B cell (primary cell): Measurements from ENCODE around the gene CHPF2. TPM values are rescaled to one million over a fixed set of nuclear protein-coding genes. Genes with fewer than 3 reads are reported as not detected.

Experiments used
- ATAC-seq: fragments of 200-7000 bp; cut with Tn5 transposase; one replicate; pipeline ENCODE4 v1.10.0; 2021; ENCODE audit warnings: low read depth, mild to moderate bottlenecking, moderate number of reproducible peaks, moderate library complexity
- CTCF ChIA-PET: fragments of 350-600 bp; sonication (Branson Sonifier 250); formaldehyde crosslinking; loops from one replicate; lab custom pipeline; 2021; ENCODE audit warnings: antibody characterized with exemption, inconsistent platforms; lab: Charles Lee
- POLR2A ChIA-PET: fragments of 350-600 bp; sonication (Branson Sonifier 250); formaldehyde crosslinking; loops from one replicate; lab custom pipeline; 2021; ENCODE audit warnings: antibody characterized with exemption; lab: Charles Lee
- DNase-seq: peaks from one replicate; pipeline ENCODE4 v3.0.0; 2013
- H2AFZ ChIP-seq: 2 replicates; pipeline ENCODE4 v1.6.1; 2012; ENCODE audit warnings: mild to moderate bottlenecking, low read depth, low read length; ENCODE audit not compliant: insufficient read depth, poor library complexity, severe bottlenecking
- H3K27ac ChIP-seq, 2 donors: 1 replicate in 1 of 2; 2 replicates in 1 of 2; pipeline ENCODE4 v1.5.1; 2012 to 2013; ENCODE audit warnings: low read length in 2 of 2, mild to moderate bottlenecking in 2 of 2, moderate library complexity in 1 of 2
- H3K27me3 ChIP-seq, 4 experiments: fragments of 200-600 bp in 1 of 4; sonication (generic) in 1 of 4; replicated peaks in 1 of 4; 1 replicate in 2 of 4; 2 replicates in 2 of 4; pipeline versions ENCODE4 v1.6.1 to v1.7.0; 2013 to 2016; ENCODE audit warnings: low read length in 3 of 4, mild to moderate bottlenecking in 2 of 4, mixed read lengths in 1 of 4, moderate library complexity in 1 of 4; ENCODE audit not compliant: insufficient read depth in 4 of 4, control insufficient read depth in 3 of 4; ENCODE audit errors: control extremely low read depth in 1 of 4
- H3K36me3 ChIP-seq, 2 experiments: replicated peaks in 1 of 2; 1 replicate in 1 of 2; 2 replicates in 1 of 2; pipeline versions ENCODE4 v1.6.1 to v1.7.1; 2013; ENCODE audit warnings: low read length in 1 of 2; ENCODE audit not compliant: insufficient read depth in 2 of 2, control insufficient read depth in 1 of 2; ENCODE audit errors: control extremely low read depth in 1 of 2, extremely low read depth in 1 of 2
- H3K4me1 ChIP-seq, 2 donors: fragments of 200-600 bp in 1 of 2; sonication (generic) in 1 of 2; 1 replicate in 1 of 2; 2 replicates in 1 of 2; pipeline versions ENCODE4 v1.5.1 to v1.6.1; 2013 to 2017; ENCODE audit warnings: low read length in 2 of 2; ENCODE audit not compliant: control insufficient read depth in 2 of 2, insufficient read depth in 2 of 2
- H3K4me2 ChIP-seq: replicated peaks from 2 replicates; pipeline ENCODE3; 2012; ENCODE audit warnings: mild to moderate bottlenecking, low read depth, low read length; ENCODE audit not compliant: poor library complexity, severe bottlenecking
- H3K4me3 ChIP-seq, 5 experiments: fragments of 200-600 bp in 1 of 5; sonication (generic) in 1 of 5; 1 replicate in 3 of 5; 2 replicates in 2 of 5; pipeline versions ENCODE4 v1.5.1 to v1.7.0; 2011 to 2016; ENCODE audit warnings: low read length in 4 of 5, mild to moderate bottlenecking in 4 of 5, low read depth in 2 of 5, control low read depth in 1 of 5, moderate library complexity in 1 of 5; ENCODE audit not compliant: insufficient read depth in 1 of 5; ENCODE audit errors: control extremely low read depth in 1 of 5, extremely low read depth in 1 of 5
- H3K79me2 ChIP-seq: fragments of 200-600 bp; sonication (generic); one replicate; pipeline ENCODE4 v1.6.0; 2016; ENCODE audit warnings: low read length; ENCODE audit not compliant: control insufficient read depth, insufficient read depth
- H3K9ac ChIP-seq: fragments of 200-600 bp; sonication (generic); 2 replicates; pipeline ENCODE4 v1.6.1; 2017; ENCODE audit warnings: mild to moderate bottlenecking, low read length, moderate library complexity
- H3K9me3 ChIP-seq, 3 donors: one replicate each; pipeline versions ENCODE4 v1.6.1 to v1.7.1; 2013; ENCODE audit warnings: low read length in 2 of 3; ENCODE audit not compliant: control insufficient read depth in 2 of 3, insufficient read depth in 1 of 3; ENCODE audit errors: control extremely low read depth in 1 of 3
- H4K20me1 ChIP-seq: 2 replicates; pipeline ENCODE4 v1.6.0; 2012; ENCODE audit warnings: mild to moderate bottlenecking, low read length; ENCODE audit not compliant: insufficient read depth, control insufficient read depth, poor library complexity, severe bottlenecking
- H3K27ac Mint-ChIP-seq: one replicate; pipeline ENCODE4 v1.8.0; 2021; ENCODE audit warnings: mixed read lengths
- H3K27me3 Mint-ChIP-seq: one replicate; pipeline ENCODE4 v1.8.0; 2021; ENCODE audit warnings: mixed read lengths
- H3K4me1 Mint-ChIP-seq: one replicate; pipeline ENCODE4 v1.8.0; 2021; ENCODE audit warnings: mixed read lengths
- H3K4me3 Mint-ChIP-seq: one replicate; pipeline ENCODE4 v1.8.0; 2021; ENCODE audit warnings: mixed read lengths
- H3K9me3 Mint-ChIP-seq: one replicate; pipeline ENCODE4 v1.8.0; 2022; ENCODE audit warnings: mixed read lengths; ENCODE audit not compliant: insufficient read depth
- CTCF ChIP-seq: fragments of 200-600 bp; IDR thresholded peaks from one replicate; pipeline ENCODE4 v1.8.0; 2022; ENCODE audit warnings: antibody characterized with exemption, mild to moderate bottlenecking
- EZH2 ChIP-seq: IDR thresholded peaks from 2 replicates; pipeline ENCODE4 v1.6.1; 2012; ENCODE audit warnings: borderline replicate concordance, low read depth, mild to moderate bottlenecking, moderate library complexity, low read length; ENCODE audit not compliant: insufficient read depth, poor library complexity, severe bottlenecking
- WGBS: methylation state at CpG from one replicate; pipeline ENCODE4 v1.1.5; 2013; ENCODE audit warnings: missing lambda C conversion rate; ENCODE audit not compliant: insufficient coverage; 5-methylcytosine and 5-hydroxymethylcytosine counted together
- intact Hi-C: fragments of 100-400 bp; cut with micrococcal nuclease; formaldehyde crosslinking; loops from one replicate; pipeline ENCODE4 v1.10.0; 2022
- polyA plus RNA-seq: library from polyadenylated mRNA; depleted of rRNA; stranded (reverse); fragments of >200 nt; gene quantifications from 2 replicates; pipeline ENCODE4 v1.2.3, GENCODE V29; 2012
- total RNA-seq, 2 donors: library from RNA; stranded (reverse); fragments of 120-200 nt in 1 of 2; gene quantifications; 1 replicate in 1 of 2; 2 replicates in 1 of 2; pipeline versions ENCODE4 v1.2.3 to v1.2.4, GENCODE V29; 2013 to 2022

The CHPF2 gene
- total and polyA plus RNA-seq, 2 donors (not counting 1 experiment from before 2014, with no cell fraction given): 39.4 to 39.9 TPM

DNA sequence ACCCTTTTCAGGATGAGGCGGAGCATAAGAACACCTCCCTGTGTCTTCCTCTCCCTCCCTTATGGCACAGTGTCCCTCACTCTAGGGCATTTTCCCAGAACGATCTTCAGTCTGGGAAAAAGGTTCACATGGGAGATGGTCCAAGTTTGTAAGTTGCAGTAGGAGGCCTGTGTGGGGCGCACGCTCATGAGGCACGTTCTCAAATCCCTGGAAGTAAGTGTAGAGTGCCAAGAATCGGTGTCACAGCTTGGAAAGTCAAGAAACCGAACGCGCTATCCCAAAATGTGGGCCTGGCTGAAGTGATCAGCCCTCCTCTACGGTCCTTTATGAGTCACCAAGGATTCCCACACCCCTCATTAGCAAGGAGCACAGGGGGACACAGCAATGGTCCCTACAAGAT lies 40.1 kb downstream of the CHPF2 start:
- no peak overlapping the region for H3K4me3 ChIP-seq
- CTCF ChIA-PET: no interaction called here
- no peak overlapping the region for H2AFZ ChIP-seq
- H3K9me3 ChIP-seq: no peaks in the 10 kb centered on the region
- H3K4me1 ChIP-seq: peaks cover 4 to 10% of the 10 kb centered on the region in 2 donors
- DNase-seq (no peak), ATAC-seq (no peak)
- Mint-ChIP-seq H3K4me1 (peaks cover 8% of the 10 kb centered on the region), H3K27me3 (peaks cover 33% of the 10 kb centered on the region), H3K4me3 (no peak overlapping the region), H3K9me3 (no peaks in the 10 kb centered on the region), H3K27ac (no peak overlapping the region)
- TF ChIP-seq EZH2: no peak
- TF ChIP-seq CTCF: no peak
- POLR2A ChIA-PET: no interaction called here
- WGBS: 96% methylated on average over 9 of the region's 10 CpGs
- peaks cover 0 to 22% (median 4%) of the 10 kb centered on the region in 4 experiments for H3K27me3 ChIP-seq
- no peaks in the 10 kb centered on the region for H3K36me3 ChIP-seq
- intact Hi-C loops: no loop called here
- H3K27ac ChIP-seq: no peak overlapping the region
- no peaks in the 10 kb centered on the region for H4K20me1 ChIP-seq
- H3K9ac ChIP-seq: no peak overlapping the region
- H3K79me2 ChIP-seq: no peaks in the 10 kb centered on the region
- no peak overlapping the region for H3K4me2 ChIP-seq

GRCh38 chr7:151272877-151273276 lies 40.6 kb downstream of the CHPF2 start:
- peaks cover 0 to 3% (median 0%) of the 10 kb centered on the region in 3 donors for H3K9me3 ChIP-seq
- no peak overlapping the region for H3K27ac Mint-ChIP-seq
- peaks cover 0 to 26% (median 5%) of the 10 kb centered on the region in 4 experiments for H3K27me3 ChIP-seq
- H3K4me2 ChIP-seq: no peak overlapping the region
- no peak overlapping the region for H3K4me3 Mint-ChIP-seq
- CTCF ChIA-PET: no interaction called here
- H3K27me3 Mint-ChIP-seq: peaks cover 33% of the 10 kb centered on the region
- ATAC-seq (no peak), DNase-seq (no peak)
- H2AFZ ChIP-seq: no peak overlapping the region
- no peaks in the 10 kb centered on the region for H3K36me3 ChIP-seq
- no peak overlapping the region for H3K27ac ChIP-seq
- peaks cover 10% of the 10 kb centered on the region for H3K4me1 Mint-ChIP-seq
- H3K4me1 ChIP-seq: peaks cover 4 to 11% of the 10 kb centered on the region in 2 donors
- no peaks in the 10 kb centered on the region for H4K20me1 ChIP-seq
- H3K79me2 ChIP-seq: no peaks in the 10 kb centered on the region
- WGBS: 96% methylated on average over 7 of the region's 7 CpGs
- H3K9me3 Mint-ChIP-seq: no peaks in the 10 kb centered on the region
- POLR2A ChIA-PET: no interaction called here
- H3K9ac ChIP-seq: no peak overlapping the region
- intact Hi-C loops: no loop called here
- no peak overlapping the region for H3K4me3 ChIP-seq
- no peak for TF ChIP-seq CTCF
- TF ChIP-seq EZH2: no peak
